CD14-positive monocyte (primary cell): ENCODE results near the gene DDIAS. TPM values are rescaled to one million over a fixed set of nuclear protein-coding genes. Genes with fewer than 3 reads are reported as not detected.

ENCODE experiments used
- DNase-seq, 3 donors: peaks; one replicate each; pipeline ENCODE4 v3.0.0-alpha.2; 2011 to 2022
- H2AFZ ChIP-seq: 2 replicates; pipeline ENCODE4 v1.6.0; 2012; ENCODE audit warnings: mild to moderate bottlenecking, low read depth, low read length, inconsistent platforms; ENCODE audit not compliant: insufficient read depth, poor library complexity, severe bottlenecking
- H3K27ac ChIP-seq, 2 donors: 1 replicate in 1 of 2; 2 replicates in 1 of 2; pipeline ENCODE4 v1.5.1; 2012 to 2013; ENCODE audit warnings: low read length in 2 of 2, control low read depth in 1 of 2, inconsistent platforms in 1 of 2, low read depth in 1 of 2, mild to moderate bottlenecking in 1 of 2
- H3K27me3 ChIP-seq, 2 donors: one replicate each; pipeline versions ENCODE4 v1.6.0 to v1.6.1; 2011 to 2013; ENCODE audit warnings: low read length in 2 of 2; ENCODE audit not compliant: control insufficient read depth in 2 of 2, insufficient read depth in 2 of 2
- H3K36me3 ChIP-seq, 2 donors: replicated peaks in 1 of 2; 1 replicate in 1 of 2; 2 replicates in 1 of 2; pipeline versions ENCODE4 v1.5.1 to v1.6.1; 2012 to 2013; ENCODE audit warnings: low read length in 2 of 2, control low read depth in 1 of 2, inconsistent platforms in 1 of 2, mild to moderate bottlenecking in 1 of 2; ENCODE audit not compliant: insufficient read depth in 2 of 2, control insufficient read depth in 1 of 2
- H3K4me1 ChIP-seq, 2 donors: 1 replicate in 1 of 2; 2 replicates in 1 of 2; pipeline versions ENCODE4 v1.5.1 to v1.6.1; 2012 to 2013; ENCODE audit warnings: low read length in 2 of 2, control low read depth in 1 of 2, inconsistent platforms in 1 of 2, mild to moderate bottlenecking in 1 of 2, moderate library complexity in 1 of 2; ENCODE audit not compliant: insufficient read depth in 2 of 2, control insufficient read depth in 1 of 2
- H3K4me2 ChIP-seq: replicated peaks from 2 replicates; pipeline ENCODE3; 2012; ENCODE audit warnings: low read length, moderate library complexity, mild to moderate bottlenecking; ENCODE audit not compliant: poor library complexity, severe bottlenecking; ENCODE audit errors: extremely low read depth
- H3K4me3 ChIP-seq, 3 experiments: fragments of 200-600 bp in 1 of 3; sonication (generic) in 1 of 3; replicated peaks in 1 of 3; 1 replicate in 2 of 3; 2 replicates in 1 of 3; pipeline ENCODE4 v1.5.1; 2011 to 2013; ENCODE audit warnings: low read length in 3 of 3, mild to moderate bottlenecking in 3 of 3, control low read depth in 2 of 3, low read depth in 2 of 3, inconsistent platforms in 1 of 3, moderate library complexity in 1 of 3
- H3K79me2 ChIP-seq: 2 replicates; pipeline ENCODE4 v1.6.0; 2012; ENCODE audit warnings: mild to moderate bottlenecking, control low read depth, inconsistent platforms, low read length, moderate library complexity; ENCODE audit not compliant: insufficient read depth
- H3K9ac ChIP-seq: 2 replicates; pipeline ENCODE4 v1.6.0; 2017; ENCODE audit warnings: low read length, mild to moderate bottlenecking; ENCODE audit not compliant: insufficient read depth, poor library complexity, severe bottlenecking
- H3K9me3 ChIP-seq, 2 donors: replicated peaks in 1 of 2; 1 replicate in 1 of 2; 2 replicates in 1 of 2; pipeline versions ENCODE4 v1.5.1 to v1.6.1; 2012 to 2013; ENCODE audit warnings: low read length in 2 of 2, control low read depth in 1 of 2; ENCODE audit not compliant: control insufficient read depth in 1 of 2, insufficient read depth in 1 of 2
- H4K20me1 ChIP-seq: 2 replicates; pipeline ENCODE4 v1.6.0; 2012; ENCODE audit warnings: mild to moderate bottlenecking, low read length, control low read depth, moderate library complexity; ENCODE audit not compliant: insufficient read depth
- H3K27ac Mint-ChIP-seq, 7 donors: one replicate each; pipeline ENCODE4 v1.8.0; 2020; ENCODE audit warnings: mild to moderate bottlenecking in 7 of 7, mixed read lengths in 7 of 7, moderate library complexity in 6 of 7, inconsistent platforms in 2 of 7
- H3K27me3 Mint-ChIP-seq, 3 donors: one replicate each; pipeline ENCODE4 v1.8.0; 2021 to 2022; ENCODE audit warnings: low read depth in 3 of 3, mild to moderate bottlenecking in 3 of 3, mixed read lengths in 3 of 3, moderate library complexity in 3 of 3, inconsistent platforms in 1 of 3
- H3K36me3 Mint-ChIP-seq, 2 donors: one replicate each; pipeline ENCODE4 v1.8.0; 2020; ENCODE audit warnings: mixed read lengths in 2 of 2, inconsistent platforms in 1 of 2, mild to moderate bottlenecking in 1 of 2
- H3K4me1 Mint-ChIP-seq: one replicate; pipeline ENCODE4 v1.8.0; 2020; ENCODE audit warnings: mild to moderate bottlenecking, mixed read lengths
- H3K4me3 Mint-ChIP-seq, 2 donors: one replicate each; pipeline ENCODE4 v1.8.0; 2020; ENCODE audit warnings: mild to moderate bottlenecking in 2 of 2, mixed read lengths in 2 of 2, moderate library complexity in 1 of 2
- H3K9me3 Mint-ChIP-seq, 7 donors: one replicate each; pipeline ENCODE4 v1.8.0; 2020 to 2022; ENCODE audit warnings: mixed read lengths in 7 of 7, mild to moderate bottlenecking in 6 of 7, moderate library complexity in 6 of 7, inconsistent platforms in 2 of 7
- CTCF ChIP-seq: fragments of 200-600 bp; IDR thresholded peaks from one replicate; pipeline ENCODE4 v1.8.0; 2022; ENCODE audit warnings: antibody characterized with exemption, mild to moderate bottlenecking
- WGBS: methylation state at CpG from one replicate; pipeline ENCODE4 v1.1.5; 2013; ENCODE audit warnings: missing lambda C conversion rate; ENCODE audit not compliant: insufficient coverage; 5-methylcytosine and 5-hydroxymethylcytosine counted together
- intact Hi-C, 2 donors: fragments of 100-400 bp; cut with micrococcal nuclease; formaldehyde crosslinking; loops; one replicate each; pipeline versions ENCODE4 v1.15.0 to v1.15.1; 2023
- polyA plus RNA-seq, 3 donors: library from polyadenylated mRNA; depleted of rRNA in 1 of 3; unstranded in 2 of 3; stranded (reverse) in 1 of 3; fragments of 300-500 nt in 2 of 3; fragments of >200 nt in 1 of 3; fragmentation: Illumina TruSeq in 2 of 3; gene quantifications; 1 replicate in 2 of 3; 2 replicates in 1 of 3; pipeline ENCODE4 v1.2.3, GENCODE V29; 2012 to 2021

DDIAS gene
- polyA plus RNA-seq, 3 donors: 6.0 to 14.1 (median 13.5) TPM

- Mint-ChIP-seq H3K4me1 (peaks cover 8% of the 10 kb centered on the region), H3K9me3 (peaks cover 12 to 29% (median 19%) of the 10 kb centered on the region in 7 donors), H3K27ac (peak overlapping the region in 2 of 7 donors; percentile 22 to 39), H3K27me3 (no peaks in the 10 kb centered on the region), H3K36me3 (peaks cover 17 to 26% of the 10 kb centered on the region in 2 donors), H3K4me3 (no peak overlapping the region)
- Histone ChIP-seq H3K36me3 (peaks cover 0 to 5% of the 10 kb centered on the region in 2 donors), H3K27me3 (no peaks in the 10 kb centered on the region), H3K79me2 (peaks cover 11% of the 10 kb centered on the region), H2AFZ (no peak overlapping the region), H3K4me1 (peaks cover 1 to 4% of the 10 kb centered on the region in 2 donors), H3K4me2 (no peak overlapping the region), H3K9ac (no peak overlapping the region), H4K20me1 (peaks cover 33% of the 10 kb centered on the region), H3K9me3 (peaks cover 6 to 13% of the 10 kb centered on the region in 2 donors), H3K4me3 (no peak overlapping the region), H3K27ac (no peak overlapping the region)
- intact Hi-C loops: no loop called here
- no peak for TF ChIP-seq CTCF
- WGBS: 100% methylated on average over 1 of the region's 4 CpGs
- no peak for DNase-seq
Measured at GRCh38 chr11:82874646-82875523, 26.7 kb upstream of the DDIAS start.

- peaks cover 3 to 15% (median 7%) of the 10 kb centered on the region in 7 donors for H3K9me3 Mint-ChIP-seq
- Histone ChIP-seq H4K20me1 (peaks cover 16% of the 10 kb centered on the region), H3K4me2 (peak overlapping the region; percentile 52), H3K4me1 (peaks cover 27 to 38% of the 10 kb centered on the region in 2 donors), H3K79me2 (peaks cover 66% of the 10 kb centered on the region), H3K36me3 (no peaks in the 10 kb centered on the region), H3K9me3 (peaks cover 0 to 4% of the 10 kb centered on the region in 2 donors), H2AFZ (peak overlapping the region; percentile 46), H3K4me3 (peak overlapping the region in 1 of 3 experiments; percentile 48), H3K27me3 (no peaks in the 10 kb centered on the region), H3K9ac (no peak overlapping the region), H3K27ac (peak overlapping the region; percentile 63 to 79)
- H3K36me3 Mint-ChIP-seq: peaks cover 34 to 36% of the 10 kb centered on the region in 2 donors
- intact Hi-C loops: no loop called here
- peak overlapping the region; percentile 55 to 89 (median 85) for H3K27ac Mint-ChIP-seq
- H3K27me3 Mint-ChIP-seq: no peaks in the 10 kb centered on the region
- peak in 2 of 3 donors; percentile 23 to 30 for DNase-seq
- 0% methylated on average over 2 of the region's 3 CpGs for WGBS
- TF ChIP-seq CTCF: no peak
- H3K4me1 Mint-ChIP-seq: peaks cover 35% of the 10 kb centered on the region
- H3K4me3 Mint-ChIP-seq: peak overlapping the region; percentile 60 to 72
Measured at GRCh38 chr11:82883853-82884252, 17.7 kb upstream of the DDIAS start.
